Non-pigmented ciliary epithelial cell (primary cell): ENCODE data around the gene SMAD9.

ENCODE experiments used
- DNase-seq: peaks from one replicate; pipeline ENCODE4 v3.0.0-alpha.2; 2010; ENCODE audit warnings: low read depth

Gene SMAD9

GRCh38 chr13:36919833-36920615 is at the start of gene SMAD9:
SMAD9 (minus strand) TSS chr13:36920238; CDS start chr13:36879689, 40,549 bp downstream.
- no peak for DNase-seq

GRCh38 chr13:36966404-36966803 is 46.4 kb upstream of the SMAD9 start:
- DNase-seq = no peak

- DNase-seq = peak; percentile 78
Observed at GRCh38 chr13:36965767-36966166, 45.7 kb upstream of the SMAD9 start.

GRCh38 chr13:36959456-36960116 is 39.5 kb upstream of the SMAD9 start:
- DNase-seq = no peak

- DNase-seq = no peak
Observed at GRCh38 chr13:36954542-36954941, 34.5 kb upstream of the SMAD9 start.

GRCh38 chr13:36950920-36951319 is 30.9 kb upstream of the SMAD9 start:
- DNase-seq = no peak

GRCh38 chr13:36950330-36950729 is 30.3 kb upstream of the SMAD9 start:
- no peak for DNase-seq

- no peak for DNase-seq
Observed at GRCh38 chr13:36945078-36945477, 25.0 kb upstream of the SMAD9 start.

- DNase-seq = no peak
Observed at GRCh38 chr13:36925603-36926002, 5.6 kb upstream of the SMAD9 start.

- no peak for DNase-seq
Observed at GRCh38 chr13:36924001-36924400, 4.0 kb upstream of the SMAD9 start.

GRCh38 chr13:36921631-36922301 is 1.7 kb upstream of the SMAD9 start:
- no peak for DNase-seq

GRCh38 chr13:36920616-36921185 is 663 bp upstream of the SMAD9 start:
- DNase-seq = no peak

GRCh38 chr13:36919171-36919832 is 736 bp downstream of the SMAD9 start:
- no peak for DNase-seq

- DNase-seq = no peak
Observed at GRCh38 chr13:36918246-36919131, 1.5 kb downstream of the SMAD9 start.

GRCh38 chr13:36917311-36917710 is 2.7 kb downstream of the SMAD9 start:
- DNase-seq = no peak

- DNase-seq = no peak
Observed at GRCh38 chr13:36915896-36916640, 4.0 kb downstream of the SMAD9 start.

- DNase-seq = no peak
Observed at GRCh38 chr13:36915106-36915505, 4.9 kb downstream of the SMAD9 start.

- DNase-seq = no peak
Observed at GRCh38 chr13:36914648-36915047, 5.4 kb downstream of the SMAD9 start.

- DNase-seq = no peak
Observed at GRCh38 chr13:36913463-36913862, 6.6 kb downstream of the SMAD9 start.

- DNase-seq = no peak
Observed at GRCh38 chr13:36912973-36913372, 7.1 kb downstream of the SMAD9 start.
